GM04504 (cell line): Measurements from ENCODE around the gene RHBDL3.
"Not testable (repeated sequence)": the region's sequence is repeated elsewhere in the genome, so short reads cannot be mapped to it uniquely, and the experiment has no call there.

ENCODE experiments used
- DNase-seq: peaks from one replicate; pipeline ENCODE4 v3.0.0-alpha.2; 2012; ENCODE audit warnings: low read depth

RHBDL3 gene, protein sequence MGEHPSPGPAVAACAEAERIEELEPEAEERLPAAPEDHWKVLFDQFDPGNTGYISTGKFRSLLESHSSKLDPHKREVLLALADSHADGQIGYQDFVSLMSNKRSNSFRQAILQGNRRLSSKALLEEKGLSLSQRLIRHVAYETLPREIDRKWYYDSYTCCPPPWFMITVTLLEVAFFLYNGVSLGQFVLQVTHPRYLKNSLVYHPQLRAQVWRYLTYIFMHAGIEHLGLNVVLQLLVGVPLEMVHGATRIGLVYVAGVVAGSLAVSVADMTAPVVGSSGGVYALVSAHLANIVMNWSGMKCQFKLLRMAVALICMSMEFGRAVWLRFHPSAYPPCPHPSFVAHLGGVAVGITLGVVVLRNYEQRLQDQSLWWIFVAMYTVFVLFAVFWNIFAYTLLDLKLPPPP

GRCh38 chr17:32265192-32265923 lies at the start of gene RHBDL3:
Gene RHBDL3 (plus strand): TSS chr17:32265832. CDS start chr17:32266190, 358 bp downstream.
- no peak for DNase-seq

DNA sequence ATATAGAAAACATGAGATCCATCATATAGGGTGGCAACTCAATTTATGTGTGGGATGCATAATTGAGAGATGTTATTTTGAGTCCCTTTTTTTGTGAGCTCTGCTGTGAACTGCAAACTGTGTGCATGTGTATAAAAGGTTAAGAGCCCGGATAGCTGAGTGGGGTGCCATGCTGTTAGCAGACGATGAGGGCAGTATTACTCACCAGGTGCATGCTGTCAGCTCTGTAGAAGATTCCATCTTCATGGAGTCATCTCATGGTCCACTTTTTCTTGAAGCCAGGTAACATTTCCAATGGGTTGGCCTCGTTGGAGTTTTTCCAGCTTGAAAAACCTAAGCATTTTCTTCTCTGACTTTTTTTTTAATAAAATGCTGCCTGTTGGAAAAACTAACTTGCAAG lies 43.0 kb upstream of the RHBDL3 start:
- DNase-seq, result no peak

DNA sequence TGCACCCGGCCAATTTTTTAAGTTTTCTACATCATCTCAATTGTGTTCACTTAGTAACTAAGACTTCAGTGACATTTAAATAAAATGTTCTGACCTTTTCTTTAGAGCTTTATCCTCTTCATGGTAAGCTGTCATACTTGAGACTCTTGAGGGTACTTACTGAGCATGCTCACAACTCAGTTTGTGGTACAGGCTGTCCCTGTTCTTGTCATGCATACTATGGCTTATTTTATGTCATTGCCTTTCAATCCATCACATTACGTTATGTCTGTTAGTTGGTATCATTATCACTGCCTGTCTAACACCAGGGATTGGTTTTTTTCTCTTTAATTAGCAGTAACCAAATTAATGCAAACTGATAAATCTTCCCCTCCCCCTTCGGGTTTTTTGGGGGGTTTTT lies 41.9 kb upstream of the RHBDL3 start:
- DNase-seq, result no peak

GRCh38 chr17:32226886-32227285 lies 38.7 kb upstream of the RHBDL3 start:
- DNase-seq, result no peak

DNA sequence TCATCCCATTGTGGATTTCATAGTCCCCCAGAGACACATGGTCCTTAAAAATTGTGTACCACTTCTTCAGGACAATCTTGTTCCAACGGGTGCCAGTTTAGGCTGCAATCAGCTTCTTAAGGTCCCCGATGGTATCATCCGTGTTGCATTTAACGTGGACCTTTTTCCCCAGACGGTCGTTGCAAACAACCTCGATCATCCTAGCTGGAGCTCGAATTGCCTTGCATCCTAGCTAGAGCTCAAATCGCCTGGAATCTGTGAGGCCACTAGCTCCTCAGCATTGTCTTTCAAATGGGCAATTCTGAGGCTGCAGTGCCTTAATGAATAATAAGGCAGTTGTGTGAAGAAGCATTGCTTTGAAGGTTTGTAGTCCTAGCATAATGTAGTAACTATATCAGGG lies 37.7 kb upstream of the RHBDL3 start:
- DNase-seq, result no peak

DNA sequence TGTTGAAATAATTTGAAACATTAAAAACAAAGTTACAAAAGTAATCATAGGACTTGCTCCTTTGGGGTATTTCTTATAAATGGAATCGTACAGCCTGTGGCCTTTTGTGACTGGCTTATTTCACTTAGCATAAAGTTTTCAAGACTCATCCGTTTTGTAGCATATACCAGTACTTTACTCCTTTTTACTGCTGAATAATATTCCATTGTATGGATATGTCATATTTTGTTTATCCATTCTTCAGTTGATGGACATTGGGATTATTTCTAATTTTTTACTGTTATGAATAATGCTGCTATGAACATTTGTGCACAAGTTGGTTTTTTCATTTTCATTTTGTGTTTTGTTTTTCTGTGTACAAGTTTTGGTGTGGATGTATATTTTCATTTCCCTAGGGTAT lies 30.0 kb upstream of the RHBDL3 start:
- no peak for DNase-seq

- no peak for DNase-seq
Observed at GRCh38 chr17:32239456-32239855, 26.2 kb upstream of the RHBDL3 start.

GRCh38 chr17:32240750-32241149 lies 24.9 kb upstream of the RHBDL3 start:
- DNase-seq, result no peak

- no peak for DNase-seq
Observed at GRCh38 chr17:32241640-32242039, 24.0 kb upstream of the RHBDL3 start.

DNA sequence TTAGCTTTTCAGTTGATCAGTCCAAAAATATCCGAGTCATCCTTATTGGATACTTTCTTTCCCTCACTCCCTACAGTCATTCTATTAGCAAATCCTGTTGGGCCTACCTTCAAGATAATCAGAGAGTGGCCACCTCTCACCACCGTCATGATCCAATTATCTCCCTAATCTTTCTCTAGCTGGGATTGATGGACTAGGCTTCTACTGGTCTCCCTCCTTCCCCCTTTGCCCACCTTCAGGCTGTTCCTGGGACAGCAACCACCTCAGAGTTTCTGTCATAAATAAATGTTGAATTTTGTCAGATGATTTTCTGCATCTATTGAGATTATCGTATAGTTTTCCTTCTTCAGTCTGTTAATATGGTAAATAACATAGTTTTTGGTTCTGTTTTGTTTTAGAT lies 16.2 kb upstream of the RHBDL3 start:
- no peak for DNase-seq

- DNase-seq, result peak; percentile 41
Observed at GRCh38 chr17:32253117-32253611, 12.5 kb upstream of the RHBDL3 start.

DNA sequence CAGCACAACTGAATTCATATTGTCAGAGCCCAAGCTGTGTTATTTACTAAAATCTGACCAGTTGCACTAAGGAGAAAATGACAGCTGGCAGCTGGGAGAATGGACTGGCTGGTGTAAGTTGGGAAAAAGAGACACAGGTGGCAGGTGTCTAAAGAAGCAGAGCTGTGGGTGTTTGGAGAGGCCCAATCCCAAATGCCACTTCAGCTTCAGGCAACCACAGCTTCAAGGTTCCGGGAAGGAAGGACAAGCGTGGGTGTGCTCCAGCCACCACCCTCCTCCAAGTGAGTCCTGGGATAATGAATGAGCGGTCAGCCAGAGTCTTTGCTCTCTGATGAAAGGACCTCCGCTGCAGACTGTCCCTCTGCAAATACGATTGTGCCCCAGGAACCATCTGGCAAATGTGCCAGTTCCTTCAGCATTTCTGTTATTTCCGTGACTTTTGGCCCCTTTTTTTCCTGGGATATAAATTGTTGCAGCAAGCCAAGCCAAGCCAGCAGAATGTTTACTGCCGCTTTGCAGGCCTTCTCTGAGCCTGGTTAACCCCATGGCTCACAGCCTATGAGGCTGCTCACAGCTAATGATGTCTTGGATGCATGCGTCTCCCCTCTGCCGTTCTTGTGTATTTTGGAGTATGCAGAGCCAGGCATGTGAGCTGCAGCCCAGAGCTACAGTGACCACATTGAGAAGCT lies 9.5 kb upstream of the RHBDL3 start:
- DNase-seq, result no peak

GRCh38 chr17:32256701-32257019 lies 9.0 kb upstream of the RHBDL3 start:
- DNase-seq, result no peak

DNA sequence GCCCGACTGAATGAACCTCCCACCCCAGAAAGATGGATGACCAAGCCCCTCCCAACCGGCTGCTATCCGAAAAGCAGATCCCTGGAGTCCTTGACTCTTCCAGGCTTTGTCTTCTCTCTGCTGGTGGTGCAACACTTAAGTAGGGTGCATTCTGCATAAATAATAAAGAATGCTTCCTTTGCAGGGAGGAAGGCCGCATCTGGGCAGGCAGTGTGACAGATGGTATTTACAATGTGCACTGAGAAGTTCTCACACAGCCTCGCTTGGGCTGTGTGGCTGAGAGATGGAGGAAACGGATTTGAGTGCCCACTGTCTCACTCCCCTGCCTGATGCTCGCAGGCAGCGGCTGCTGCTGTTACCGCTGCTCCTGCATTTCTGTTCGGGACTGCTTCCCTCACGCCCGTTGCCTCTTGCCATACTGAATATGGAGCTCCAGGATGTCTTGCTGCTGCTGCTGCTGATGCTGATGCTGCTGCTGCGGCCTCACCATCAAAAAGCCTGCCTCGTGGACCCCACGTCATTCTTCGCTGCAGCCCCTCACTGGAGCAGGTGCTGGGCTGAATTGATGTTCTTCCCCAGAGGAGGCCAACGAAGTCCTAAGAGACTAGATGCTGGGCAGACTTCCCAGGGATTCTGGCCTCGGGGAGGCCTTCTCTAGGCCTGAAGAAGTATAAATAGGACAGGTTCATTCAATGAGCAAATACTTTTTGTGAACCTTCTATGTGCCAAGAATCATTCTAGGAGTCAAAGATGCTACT lies 7.1 kb upstream of the RHBDL3 start:
- no peak for DNase-seq

DNA sequence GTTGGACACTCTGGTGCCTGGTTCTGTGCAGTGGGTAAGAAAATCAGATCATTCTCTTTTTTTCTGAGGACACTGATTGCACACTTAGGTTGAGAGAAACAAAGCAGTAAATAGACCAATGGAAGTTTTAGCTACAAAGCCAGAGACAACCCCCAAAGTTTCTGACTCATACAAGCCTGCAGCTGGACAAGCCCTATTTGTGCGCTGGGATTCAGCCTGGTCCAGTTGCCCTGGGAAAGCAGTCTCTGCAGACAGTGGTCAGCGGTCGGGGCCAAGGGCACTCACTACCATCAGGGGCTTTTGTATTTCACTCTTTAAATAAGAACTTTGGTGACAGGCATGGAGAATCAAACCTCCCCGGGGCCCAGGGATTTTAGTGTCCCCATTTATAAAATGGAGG lies 6.0 kb upstream of the RHBDL3 start:
- DNase-seq, result no peak

DNA sequence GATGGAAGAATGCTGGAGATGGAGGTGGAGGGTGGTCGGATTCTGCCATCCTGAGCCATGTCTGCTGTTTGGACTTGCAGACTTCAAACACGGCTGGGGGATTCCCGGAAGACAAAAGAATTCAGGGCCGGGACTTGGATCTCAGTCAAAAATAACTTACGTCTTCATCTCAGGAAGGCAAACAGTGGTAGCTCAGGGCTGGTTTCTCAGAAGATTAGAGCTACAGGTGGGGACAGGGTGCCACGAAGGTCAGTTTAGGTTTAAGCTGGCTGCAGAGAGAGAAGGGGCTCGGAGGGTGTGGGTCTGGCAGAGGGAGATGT lies 4.3 kb upstream of the RHBDL3 start:
- DNase-seq, result no peak

DNA sequence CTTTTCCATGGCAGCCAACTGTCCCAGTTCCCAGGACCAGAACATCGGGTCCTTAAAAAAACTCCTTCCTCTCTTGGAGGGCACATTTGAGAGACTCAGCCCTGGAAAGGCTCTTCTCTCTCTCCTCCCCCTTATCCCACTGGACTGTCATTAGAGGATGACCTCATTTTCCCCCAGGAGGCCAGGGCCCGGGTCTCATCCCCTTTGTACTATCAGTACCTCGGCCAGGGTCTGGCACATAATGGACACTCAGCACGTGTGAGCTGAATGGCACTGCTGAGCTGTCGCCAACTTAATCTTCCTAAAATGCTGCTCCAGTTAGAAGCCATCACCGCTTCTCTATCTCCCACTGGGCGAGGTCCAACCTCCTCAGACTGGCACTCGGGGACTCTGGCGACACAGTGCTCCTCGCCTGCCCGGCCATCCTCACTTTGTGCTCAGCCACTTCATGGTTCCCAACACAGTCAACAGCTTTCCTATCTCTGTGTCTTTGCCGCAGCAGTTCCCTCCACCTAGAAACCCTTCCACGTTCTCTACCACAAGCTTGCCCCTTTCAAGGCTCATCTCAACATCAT lies 3.6 kb upstream of the RHBDL3 start:
- no peak for DNase-seq

GRCh38 chr17:32263515-32263914 lies 2.1 kb upstream of the RHBDL3 start:
- not testable (repeated sequence) for DNase-seq

- no peak for DNase-seq
Observed at GRCh38 chr17:32264140-32264799, 1.4 kb upstream of the RHBDL3 start.

- no peak for DNase-seq
Observed at GRCh38 chr17:32264823-32265191, 825 bp upstream of the RHBDL3 start.

DNA sequence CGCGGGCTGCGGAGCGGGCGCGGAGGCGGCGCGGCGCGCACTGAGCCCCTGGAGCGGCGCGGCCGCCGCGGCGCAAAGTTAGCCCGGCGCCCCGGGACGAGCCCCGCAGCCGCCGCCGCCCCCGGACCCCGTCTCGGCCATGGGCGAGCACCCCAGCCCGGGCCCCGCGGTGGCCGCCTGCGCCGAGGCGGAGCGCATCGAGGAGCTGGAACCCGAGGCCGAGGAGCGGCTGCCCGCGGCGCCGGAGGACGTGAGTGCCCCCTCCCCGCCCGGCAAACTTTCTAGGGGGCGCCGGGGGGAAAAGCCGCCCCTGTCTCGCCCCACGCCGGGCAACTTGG lies 388 bp downstream of the RHBDL3 start:
- DNase-seq, result no peak
